Naive B cell (primary cell): ENCODE data around the gene WDR4. TPM values are rescaled to one million over a fixed set of nuclear protein-coding genes. Genes with fewer than 3 reads are reported as not detected.
A peak's percentile ranks its signal among the peaks of the same experiment; 100 is the strongest.
"Not testable (repeated sequence)": the region's sequence is repeated elsewhere in the genome, so short reads cannot be mapped to it uniquely, and the experiment has no call there.

Source experiments
- ATAC-seq, 2 donors: fragments of 150-1000 bp; cut with Tn5 transposase; 2 replicates each; pipeline ENCODE4 v1.10.0; 2021; ENCODE audit warnings: low read depth in 2 of 2, mild to moderate bottlenecking in 2 of 2, moderate library complexity in 2 of 2
- DNase-seq: peaks from one replicate; pipeline ENCODE4 v3.0.0; 2022
- H3K27ac Mint-ChIP-seq, 6 donors: one replicate each; pipeline ENCODE4 v1.8.0; 2020 to 2022; ENCODE audit warnings: mild to moderate bottlenecking in 6 of 6, mixed read lengths in 6 of 6, moderate library complexity in 5 of 6, inconsistent platforms in 2 of 6
- H3K27me3 Mint-ChIP-seq, 3 donors: one replicate each; pipeline ENCODE4 v1.8.0; 2021 to 2022; ENCODE audit warnings: mixed read lengths in 3 of 3, mild to moderate bottlenecking in 1 of 3
- H3K36me3 Mint-ChIP-seq, 2 donors: one replicate each; pipeline ENCODE4 v1.8.0; 2020 to 2022; ENCODE audit warnings: mixed read lengths in 2 of 2, inconsistent platforms in 1 of 2, mild to moderate bottlenecking in 1 of 2
- H3K4me1 Mint-ChIP-seq, 3 donors: one replicate each; pipeline ENCODE4 v1.8.0; 2020 to 2022; ENCODE audit warnings: mixed read lengths in 3 of 3, inconsistent platforms in 1 of 3, mild to moderate bottlenecking in 1 of 3, moderate library complexity in 1 of 3
- H3K4me3 Mint-ChIP-seq, 8 donors: one replicate each; pipeline ENCODE4 v1.8.0; 2020 to 2022; ENCODE audit warnings: mild to moderate bottlenecking in 8 of 8, mixed read lengths in 8 of 8, moderate library complexity in 8 of 8, inconsistent platforms in 2 of 8
- H3K9me3 Mint-ChIP-seq, 7 donors: one replicate each; pipeline ENCODE4 v1.8.0; 2020 to 2022; ENCODE audit warnings: mixed read lengths in 7 of 7, mild to moderate bottlenecking in 5 of 7, inconsistent platforms in 2 of 7, moderate library complexity in 1 of 7
- polyA plus RNA-seq, 6 donors: library from polyadenylated mRNA; unstranded; fragments of 300-500 nt; fragmentation: Illumina TruSeq; gene quantifications; one replicate each; pipeline ENCODE4 v1.2.3, GENCODE V29; 2021; ENCODE audit warnings: low read depth in 6 of 6

Gene WDR4
- polyA plus RNA-seq, 6 donors from 2014 or later, result 8.7 to 18.4 (median 10.5) TPM

DNA sequence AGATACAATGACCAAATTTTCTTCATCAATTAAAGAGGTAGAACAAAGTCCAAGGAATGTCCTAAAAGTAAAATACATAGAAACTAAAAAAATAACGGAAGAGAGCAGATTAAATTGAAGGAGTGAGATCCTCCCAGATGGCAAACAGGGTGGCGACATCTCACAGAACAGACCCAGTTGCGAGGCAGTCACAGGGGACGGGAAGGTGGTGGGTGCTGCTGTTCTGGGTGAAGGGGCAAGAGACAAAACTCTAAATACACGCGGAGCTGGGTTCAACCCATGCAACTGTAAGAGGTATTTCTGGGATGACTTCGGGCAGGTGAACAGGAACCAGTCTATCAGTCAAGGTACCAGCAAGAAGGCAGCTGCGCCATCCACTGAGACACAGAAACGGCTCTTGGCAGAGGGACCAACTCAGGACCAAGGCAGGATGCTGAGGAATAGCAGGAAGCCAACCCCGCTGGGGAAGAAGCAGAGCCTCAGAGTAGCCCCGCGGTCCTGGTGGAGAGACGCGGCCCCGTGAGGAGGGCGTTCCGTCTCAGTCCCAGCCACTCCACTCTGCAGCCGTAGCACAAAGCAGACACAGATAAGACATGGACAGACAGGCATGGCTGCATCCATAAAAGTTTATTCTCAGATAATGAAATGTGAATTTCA lies 32.2 kb downstream of the WDR4 start:
- Mint-ChIP-seq H3K4me1 (peaks cover 0 to 16% (median 8%) of the 10 kb centered on the region in 3 donors), H3K36me3 (peaks cover 16 to 27% of the 10 kb centered on the region in 2 donors), H3K27ac (peak overlapping the region in 2 of 6 donors; percentile 49 to 60), H3K27me3 (no peaks in the 10 kb centered on the region), H3K4me3 (no peak overlapping the region), H3K9me3 (peaks cover 0 to 4% (median 0%) of the 10 kb centered on the region in 7 donors)
- DNase-seq (no peak), ATAC-seq (no peak)

DNA sequence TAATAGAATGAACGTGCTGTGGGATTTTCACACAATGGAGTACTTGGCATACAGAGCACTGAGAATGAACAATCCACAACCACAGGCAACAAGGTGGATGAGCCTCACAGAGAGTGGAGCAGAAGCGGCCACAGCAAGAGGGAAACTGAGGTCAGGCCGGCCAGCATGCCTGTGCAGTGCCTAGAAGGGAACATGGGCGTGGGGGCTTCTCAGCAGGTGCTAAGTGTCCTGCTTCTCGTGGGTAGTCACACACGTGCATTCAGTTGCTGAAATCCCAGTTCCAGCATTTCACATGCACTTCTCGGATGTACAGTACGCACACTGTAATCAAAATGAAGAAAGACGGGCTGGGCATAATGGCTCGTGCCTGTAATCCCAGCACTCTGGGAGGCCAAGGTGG lies 33.1 kb downstream of the WDR4 start:
- H3K9me3 Mint-ChIP-seq, result peaks cover 0 to 4% (median 0%) of the 10 kb centered on the region in 7 donors
- no peak for DNase-seq
- H3K27ac Mint-ChIP-seq, result peak overlapping the region in 1 of 6 donors; percentile 57
- peaks cover 0 to 14% (median 8%) of the 10 kb centered on the region in 3 donors for H3K4me1 Mint-ChIP-seq
- no peaks in the 10 kb centered on the region for H3K27me3 Mint-ChIP-seq
- ATAC-seq, result no peak
- H3K4me3 Mint-ChIP-seq, result no peak overlapping the region
- peaks cover 16 to 27% of the 10 kb centered on the region in 2 donors for H3K36me3 Mint-ChIP-seq

DNA sequence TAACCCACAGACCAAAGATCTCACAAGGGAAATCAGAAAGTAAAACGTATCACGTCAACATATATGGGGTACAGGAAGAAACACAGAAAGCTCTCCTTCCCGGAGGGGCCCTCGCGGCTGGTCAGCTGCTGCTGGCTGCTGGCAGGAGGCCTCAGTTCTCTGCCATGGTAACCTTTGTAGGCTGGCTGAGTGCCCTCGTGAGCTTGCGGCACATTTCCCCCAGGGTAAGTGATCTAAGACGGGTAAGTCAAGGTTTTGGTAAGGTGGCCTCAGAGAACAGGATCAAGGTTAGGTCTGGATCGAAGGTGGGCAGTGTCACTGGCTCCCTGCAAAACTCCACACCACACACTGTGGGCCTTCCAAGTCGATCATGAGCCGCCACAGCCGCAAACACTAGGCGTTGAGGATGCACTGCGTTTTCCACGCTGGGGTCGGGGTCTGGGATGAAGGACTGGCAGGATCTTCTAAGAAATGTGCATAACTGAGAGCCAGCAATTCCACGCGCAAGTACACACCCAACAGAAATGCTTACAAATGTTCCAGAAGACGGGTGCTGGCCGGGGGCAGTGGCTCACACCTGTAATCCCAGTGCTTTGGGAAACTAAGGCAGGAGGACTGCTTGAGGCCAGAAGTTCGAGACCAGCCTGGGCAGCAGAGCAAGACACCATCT lies 33.9 kb downstream of the WDR4 start:
- ATAC-seq (no peak), DNase-seq (no peak)
- Mint-ChIP-seq H3K9me3 (peaks cover 0 to 4% (median 0%) of the 10 kb centered on the region in 7 donors), H3K36me3 (peaks cover 16 to 27% of the 10 kb centered on the region in 2 donors), H3K4me1 (peaks cover 0 to 14% (median 8%) of the 10 kb centered on the region in 3 donors), H3K27ac (no peak overlapping the region), H3K27me3 (no peaks in the 10 kb centered on the region), H3K4me3 (no peak overlapping the region)

DNA sequence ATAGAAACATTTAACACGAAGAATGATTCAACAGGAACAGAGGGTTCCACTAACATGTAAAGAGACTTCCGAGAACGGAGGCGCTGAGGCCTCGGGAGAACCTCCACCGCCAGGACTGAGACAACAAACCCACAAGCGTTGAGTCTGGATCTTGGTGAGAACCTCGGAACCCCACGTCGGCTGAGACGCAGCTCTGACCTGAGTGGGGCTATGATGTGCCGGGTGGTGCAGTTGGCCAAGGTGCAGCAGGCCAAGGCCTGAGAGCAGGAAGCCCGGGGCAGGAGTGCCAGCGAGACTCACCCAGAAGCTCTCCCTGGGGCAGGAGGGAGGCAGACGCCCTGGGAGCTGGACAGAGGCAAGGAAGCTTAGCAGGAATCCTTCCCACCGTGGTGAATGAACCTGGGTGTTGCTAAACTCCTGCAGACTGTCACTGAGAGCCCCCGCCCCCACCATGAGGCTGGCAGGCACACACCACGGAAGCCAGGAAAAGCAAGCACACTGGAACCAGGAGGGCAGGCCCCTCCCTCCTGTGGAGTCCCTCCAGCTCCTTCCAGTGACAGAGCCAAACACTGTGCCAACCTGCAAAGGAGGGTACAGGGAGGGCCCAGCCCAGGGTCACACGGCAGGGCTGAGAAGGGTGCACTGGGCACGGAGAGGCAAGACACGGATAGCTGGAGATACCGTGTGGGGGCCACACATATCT lies 34.8 kb downstream of the WDR4 start:
- DNase-seq, result no peak
- peaks cover 15 to 22% of the 10 kb centered on the region in 2 donors for H3K36me3 Mint-ChIP-seq
- no peak for ATAC-seq
- no peaks in the 10 kb centered on the region for H3K27me3 Mint-ChIP-seq
- H3K27ac Mint-ChIP-seq, result no peak overlapping the region
- H3K9me3 Mint-ChIP-seq, result peaks cover 0 to 4% (median 0%) of the 10 kb centered on the region in 7 donors
- H3K4me1 Mint-ChIP-seq, result peaks cover 2 to 14% (median 9%) of the 10 kb centered on the region in 3 donors
- H3K4me3 Mint-ChIP-seq, result no peak overlapping the region

DNA sequence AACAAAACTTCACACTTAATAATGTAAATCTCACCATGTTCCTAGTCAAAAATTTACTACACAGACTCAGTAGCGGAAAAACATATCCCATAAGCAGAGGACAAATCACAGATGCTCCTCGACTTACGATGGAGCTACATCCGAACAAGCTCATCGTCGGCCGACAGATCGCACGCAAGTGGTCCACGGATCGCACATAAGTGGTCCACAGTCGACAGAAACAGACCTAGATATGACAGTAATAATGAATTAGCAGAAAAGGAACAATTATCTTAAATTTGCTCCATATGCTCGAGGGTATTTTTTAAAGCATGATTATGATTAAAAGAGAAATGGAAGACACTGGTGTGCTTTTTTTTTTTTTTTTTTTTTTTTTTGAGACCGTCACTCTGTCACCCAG lies 36.3 kb downstream of the WDR4 start:
- Mint-ChIP-seq H3K9me3 (no peaks in the 10 kb centered on the region), H3K36me3 (peaks cover 5 to 19% of the 10 kb centered on the region in 2 donors), H3K4me3 (no peak overlapping the region), H3K4me1 (peaks cover 7 to 12% (median 9%) of the 10 kb centered on the region in 3 donors), H3K27ac (peak overlapping the region in 1 of 6 donors; percentile 7), H3K27me3 (no peaks in the 10 kb centered on the region)
- DNase-seq, result no peak
- ATAC-seq, result no peak

DNA sequence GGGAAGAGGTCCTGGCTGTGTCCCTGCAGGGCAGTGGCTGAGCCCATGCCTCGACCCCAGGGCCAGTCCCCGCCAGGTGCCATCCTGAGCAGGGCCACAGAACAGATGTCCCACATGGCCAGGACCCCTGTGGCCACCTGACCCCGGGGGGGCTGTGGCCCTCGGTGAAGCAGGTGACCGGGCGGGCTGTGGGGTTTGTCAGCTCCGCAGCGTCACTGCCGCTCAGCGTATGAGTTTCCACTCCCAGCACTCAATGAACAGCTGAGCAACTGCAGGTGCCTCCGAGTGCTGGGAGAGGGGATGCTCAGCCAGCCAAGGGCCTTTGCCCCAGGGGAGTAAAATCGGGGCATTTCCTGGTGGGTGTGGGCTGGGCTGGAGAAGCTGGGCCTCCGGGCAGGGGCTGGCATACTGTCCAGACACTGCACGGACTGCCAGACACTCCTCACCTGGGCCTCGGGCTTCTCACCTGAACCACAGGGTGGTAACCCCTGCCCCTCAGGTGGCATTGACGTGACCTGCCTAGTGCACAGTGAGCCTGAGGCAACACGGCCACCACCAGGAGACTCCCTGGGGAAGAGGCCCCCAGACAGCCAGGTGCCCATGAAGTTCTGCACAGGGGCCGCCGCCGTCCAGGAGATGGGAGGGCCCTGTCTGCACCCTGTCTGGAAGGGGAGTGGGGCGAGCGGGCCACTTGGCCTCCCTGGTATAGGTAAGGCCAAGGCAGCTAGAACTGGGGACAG lies 37.3 kb downstream of the WDR4 start:
- ATAC-seq, H3K27ac Mint-ChIP-seq, H3K9me3 Mint-ChIP-seq, H3K27me3 Mint-ChIP-seq, H3K4me3 Mint-ChIP-seq, DNase-seq: not testable (repeated sequence)
- Mint-ChIP-seq H3K4me1 (peaks cover 7 to 12% (median 11%) of the 10 kb centered on the region in 3 donors), H3K36me3 (peaks cover 5 to 15% of the 10 kb centered on the region in 2 donors)

DNA sequence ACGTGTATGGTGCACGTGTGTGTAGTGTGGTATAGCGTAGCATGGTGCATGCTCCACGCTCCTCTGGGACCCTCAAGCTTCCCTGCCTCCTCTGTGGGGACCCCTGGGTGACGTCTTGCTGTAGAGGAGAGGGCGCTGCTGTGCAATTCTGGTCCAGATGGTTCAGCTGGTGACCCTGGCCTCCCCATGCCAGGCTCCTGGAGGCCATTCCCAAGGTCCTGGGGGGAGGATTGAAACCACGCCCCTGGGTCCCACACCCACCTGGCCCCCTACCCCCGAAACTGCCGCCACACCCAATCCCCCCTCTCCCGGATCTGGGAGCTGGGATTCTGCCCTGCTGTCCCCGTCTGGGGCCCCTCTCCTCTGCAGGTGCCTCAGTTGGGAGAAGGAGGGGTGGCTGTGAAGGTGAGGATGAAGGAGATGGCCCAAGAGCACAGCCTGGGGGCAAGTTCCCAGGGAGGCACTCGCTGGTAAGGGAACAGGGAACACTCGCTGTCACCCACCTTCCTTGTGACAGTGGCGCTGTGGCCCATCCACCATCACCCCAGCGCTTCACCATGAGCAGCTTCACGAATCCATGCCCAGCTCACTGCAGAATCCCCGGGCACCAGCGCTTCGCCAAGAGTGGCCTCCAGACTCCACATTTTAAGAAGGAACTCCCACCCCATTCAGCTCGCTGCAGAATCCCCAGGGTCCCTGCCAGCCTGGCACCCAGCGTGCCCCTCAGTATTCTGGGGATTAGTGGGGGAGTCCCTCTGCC lies 38.0 kb downstream of the WDR4 start:
- DNase-seq (no peak), ATAC-seq (no peak)
- Mint-ChIP-seq H3K9me3 (peaks cover 0 to 3% (median 0%) of the 10 kb centered on the region in 7 donors), H3K4me3 (no peak overlapping the region), H3K27ac (no peak overlapping the region), H3K36me3 (peaks cover 4 to 11% of the 10 kb centered on the region in 2 donors), H3K27me3 (no peaks in the 10 kb centered on the region), H3K4me1 (peaks cover 7 to 17% (median 16%) of the 10 kb centered on the region in 3 donors)

DNA sequence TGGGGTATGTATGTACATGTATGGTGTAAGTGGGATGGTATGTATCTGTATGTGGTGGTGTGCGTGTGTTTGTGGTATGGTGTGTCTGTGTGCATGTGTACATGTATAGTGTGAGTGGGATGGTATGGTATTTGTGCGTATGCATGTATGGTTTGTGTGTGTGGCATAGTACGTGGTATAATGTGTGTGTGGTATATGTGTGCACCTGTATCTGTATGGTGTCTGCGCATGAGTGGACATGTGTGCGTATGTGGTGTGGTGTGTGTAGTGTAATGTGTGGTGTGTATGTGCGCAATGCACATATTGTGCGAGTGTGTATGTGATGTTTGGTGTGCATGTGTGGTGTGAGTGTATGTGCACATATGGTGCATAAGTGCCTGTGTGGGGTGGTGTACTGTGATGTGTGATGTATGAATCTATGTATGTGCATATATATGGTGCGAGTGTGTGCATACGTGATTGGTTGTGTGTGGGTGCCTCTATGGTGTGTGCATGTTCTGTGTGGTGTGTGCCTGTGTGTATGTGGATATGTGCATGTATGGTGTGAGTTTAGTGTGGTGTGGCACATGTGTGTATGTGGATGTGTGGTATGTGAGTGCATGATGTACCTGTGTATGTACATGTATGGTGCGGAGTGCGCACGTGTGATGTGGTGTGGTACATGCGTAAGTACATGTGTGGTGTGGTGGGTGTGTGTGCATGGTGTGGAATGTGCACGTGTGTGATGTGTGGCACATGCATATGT lies 38.8 kb downstream of the WDR4 start:
- Mint-ChIP-seq H3K36me3 (peaks cover 0 to 8% of the 10 kb centered on the region in 2 donors), H3K27me3 (no peaks in the 10 kb centered on the region), H3K4me1 (peaks cover 7 to 17% (median 12%) of the 10 kb centered on the region in 3 donors), H3K9me3 (peaks cover 0 to 3% (median 0%) of the 10 kb centered on the region in 7 donors), H3K4me3 (no peak overlapping the region), H3K27ac (no peak overlapping the region)
- DNase-seq (no peak), ATAC-seq (no peak)

DNA sequence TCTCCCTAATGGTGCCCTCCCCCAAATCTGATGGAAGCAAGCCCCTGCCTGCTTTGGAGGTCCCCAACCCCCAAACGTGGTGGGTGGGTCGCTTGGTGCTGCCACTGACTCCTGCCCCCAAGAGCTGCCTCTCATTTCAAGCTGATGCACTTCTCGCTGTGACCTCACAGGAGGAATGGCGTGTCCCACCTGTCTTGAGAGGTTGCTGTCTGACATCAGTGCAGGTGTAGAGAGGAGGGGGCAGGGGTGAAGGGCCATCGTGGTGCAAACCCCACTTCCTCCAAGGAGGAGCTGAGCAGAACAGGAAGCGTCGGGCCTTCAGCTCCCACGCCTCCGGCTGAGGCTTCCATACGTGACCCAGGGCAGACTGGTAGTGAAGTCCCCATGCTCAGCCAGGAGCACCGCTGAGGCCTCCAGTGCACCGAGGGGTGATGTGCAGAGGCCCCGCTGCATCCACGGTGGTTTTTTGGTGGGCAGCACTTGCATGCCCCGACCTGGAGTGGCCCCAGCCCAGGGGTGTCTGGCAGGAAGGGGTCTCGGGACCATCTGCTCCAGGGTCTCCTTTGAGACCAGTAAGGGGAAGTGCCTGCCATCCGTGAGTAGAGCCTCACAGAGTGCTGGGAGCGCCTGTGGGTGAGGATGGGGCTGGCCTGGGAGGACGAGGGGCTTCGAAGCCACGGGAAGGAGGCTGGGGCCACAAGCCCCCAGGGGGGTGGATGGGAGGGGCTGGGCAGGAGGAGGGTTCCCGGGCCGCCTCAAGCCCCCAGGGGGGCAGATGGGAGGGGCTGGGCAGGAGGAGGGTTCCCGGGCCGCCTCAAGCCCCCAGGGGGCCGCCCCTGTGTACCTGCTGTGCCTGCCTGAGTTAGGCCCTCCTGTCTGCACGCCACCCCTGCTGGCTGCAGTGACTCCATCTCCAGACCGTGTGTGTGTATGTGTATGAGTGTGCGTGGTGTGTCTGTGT lies 39.8 kb downstream of the WDR4 start:
- Mint-ChIP-seq H3K27ac (peak overlapping the region in 3 of 6 donors; percentile 79 to 81 (median 80)), H3K9me3 (peaks cover 0 to 3% (median 0%) of the 10 kb centered on the region in 7 donors), H3K4me3 (peak overlapping the region in 4 of 8 donors; percentile 6 to 54 (median 33)), H3K27me3 (no peaks in the 10 kb centered on the region), H3K36me3 (peaks cover 0 to 8% of the 10 kb centered on the region in 2 donors), H3K4me1 (peaks cover 7 to 17% (median 12%) of the 10 kb centered on the region in 3 donors)
- peak; percentile 30 to 47 for ATAC-seq
- peak; percentile 8 for DNase-seq

DNA sequence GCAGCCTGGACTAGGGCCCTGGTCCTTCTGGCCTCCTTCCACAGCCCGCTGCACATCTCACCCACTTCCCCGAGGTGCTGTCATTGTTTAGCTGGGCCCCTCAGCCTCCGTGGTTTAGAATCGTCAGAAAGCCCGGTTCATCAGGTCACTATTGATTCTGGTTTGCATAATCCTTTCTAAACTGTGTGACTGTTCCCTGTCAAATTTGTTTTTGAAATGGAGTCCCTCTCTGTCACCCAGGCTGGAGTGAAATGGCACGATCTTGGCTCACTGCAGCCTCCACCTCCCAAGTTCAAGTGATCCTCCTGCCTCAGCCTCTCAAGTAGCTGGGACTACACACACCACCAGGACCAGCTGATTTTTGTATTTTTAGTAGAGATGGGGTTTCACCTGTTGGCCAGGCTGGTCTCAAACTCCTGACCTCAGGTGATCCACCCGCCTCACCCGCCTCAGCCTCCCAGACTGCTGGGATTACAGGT lies 41.1 kb downstream of the WDR4 start:
- Mint-ChIP-seq H3K27ac (peak overlapping the region in 1 of 6 donors; percentile 42), H3K4me1 (peaks cover 15 to 26% (median 15%) of the 10 kb centered on the region in 3 donors)
- not testable (repeated sequence) for H3K4me3 Mint-ChIP-seq, DNase-seq, H3K27me3 Mint-ChIP-seq, H3K9me3 Mint-ChIP-seq, H3K36me3 Mint-ChIP-seq, ATAC-seq
